GM06990 (cell line): ENCODE results near the gene KIF21B.

Source experiments
- DNase-seq: peaks from one replicate; pipeline ENCODE4 v3.0.0-alpha.2; 2011; ENCODE audit not compliant: insufficient read length; ENCODE audit errors: extremely low read depth
- H3K27me3 ChIP-seq: replicated peaks from 2 replicates; pipeline ENCODE4 v1.6.0; 2011; ENCODE audit warnings: low read length; ENCODE audit not compliant: control insufficient read depth, insufficient read depth
- H3K36me3 ChIP-seq: 2 replicates; pipeline ENCODE4 v1.5.1; 2011; ENCODE audit warnings: low read length; ENCODE audit not compliant: control insufficient read depth, insufficient read depth
- H3K4me3 ChIP-seq: replicated peaks from 2 replicates; pipeline ENCODE4 v1.5.1; 2011; ENCODE audit warnings: low read depth, mild to moderate bottlenecking, control low read depth, low read length
- TF ChIP-seq, protein P1 (sequence below): IDR thresholded peaks from 2 replicates; pipeline ENCODE4 v1.5.1; 2011; ENCODE audit warnings: low read length, control low read depth, mild to moderate bottlenecking, inconsistent platforms; ENCODE audit not compliant: insufficient read depth, poor library complexity, severe bottlenecking

The KIF21B gene

GRCh38 chr1:201022820-201023516 is 546 bp downstream of the KIF21B start:
- H3K4me3 ChIP-seq = peak overlapping the region; percentile 77
- H3K36me3 ChIP-seq = no peaks in the 10 kb centered on the region
- H3K27me3 ChIP-seq = no peaks in the 10 kb centered on the region
- TF ChIP-seq, protein P1, sequence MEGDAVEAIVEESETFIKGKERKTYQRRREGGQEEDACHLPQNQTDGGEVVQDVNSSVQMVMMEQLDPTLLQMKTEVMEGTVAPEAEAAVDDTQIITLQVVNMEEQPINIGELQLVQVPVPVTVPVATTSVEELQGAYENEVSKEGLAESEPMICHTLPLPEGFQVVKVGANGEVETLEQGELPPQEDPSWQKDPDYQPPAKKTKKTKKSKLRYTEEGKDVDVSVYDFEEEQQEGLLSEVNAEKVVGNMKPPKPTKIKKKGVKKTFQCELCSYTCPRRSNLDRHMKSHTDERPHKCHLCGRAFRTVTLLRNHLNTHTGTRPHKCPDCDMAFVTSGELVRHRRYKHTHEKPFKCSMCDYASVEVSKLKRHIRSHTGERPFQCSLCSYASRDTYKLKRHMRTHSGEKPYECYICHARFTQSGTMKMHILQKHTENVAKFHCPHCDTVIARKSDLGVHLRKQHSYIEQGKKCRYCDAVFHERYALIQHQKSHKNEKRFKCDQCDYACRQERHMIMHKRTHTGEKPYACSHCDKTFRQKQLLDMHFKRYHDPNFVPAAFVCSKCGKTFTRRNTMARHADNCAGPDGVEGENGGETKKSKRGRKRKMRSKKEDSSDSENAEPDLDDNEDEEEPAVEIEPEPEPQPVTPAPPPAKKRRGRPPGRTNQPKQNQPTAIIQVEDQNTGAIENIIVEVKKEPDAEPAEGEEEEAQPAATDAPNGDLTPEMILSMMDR = no peak
- DNase-seq = peak; percentile 46

- TF ChIP-seq, protein P1 = no peak
- no peak for DNase-seq
- Histone ChIP-seq H3K36me3 (no peaks in the 10 kb centered on the region), H3K27me3 (no peaks in the 10 kb centered on the region), H3K4me3 (peak overlapping the region; percentile 77)
Measured at GRCh38 chr1:201022493-201022819, 1.1 kb downstream of the KIF21B start.

- TF ChIP-seq, protein P1 = no peak
- Histone ChIP-seq H3K36me3 (no peaks in the 10 kb centered on the region), H3K4me3 (peak overlapping the region; percentile 77), H3K27me3 (no peaks in the 10 kb centered on the region)
- DNase-seq = peak; percentile 68
Measured at GRCh38 chr1:201021630-201022492, 1.7 kb downstream of the KIF21B start.

- H3K27me3 ChIP-seq = no peaks in the 10 kb centered on the region
- H3K36me3 ChIP-seq = no peaks in the 10 kb centered on the region
- peak overlapping the region; percentile 77 for H3K4me3 ChIP-seq
- TF ChIP-seq, protein P1 = peak; percentile 56
- DNase-seq = peak; percentile 55
Measured at GRCh38 chr1:201020721-201021629, 2.5 kb downstream of the KIF21B start.

DNA sequence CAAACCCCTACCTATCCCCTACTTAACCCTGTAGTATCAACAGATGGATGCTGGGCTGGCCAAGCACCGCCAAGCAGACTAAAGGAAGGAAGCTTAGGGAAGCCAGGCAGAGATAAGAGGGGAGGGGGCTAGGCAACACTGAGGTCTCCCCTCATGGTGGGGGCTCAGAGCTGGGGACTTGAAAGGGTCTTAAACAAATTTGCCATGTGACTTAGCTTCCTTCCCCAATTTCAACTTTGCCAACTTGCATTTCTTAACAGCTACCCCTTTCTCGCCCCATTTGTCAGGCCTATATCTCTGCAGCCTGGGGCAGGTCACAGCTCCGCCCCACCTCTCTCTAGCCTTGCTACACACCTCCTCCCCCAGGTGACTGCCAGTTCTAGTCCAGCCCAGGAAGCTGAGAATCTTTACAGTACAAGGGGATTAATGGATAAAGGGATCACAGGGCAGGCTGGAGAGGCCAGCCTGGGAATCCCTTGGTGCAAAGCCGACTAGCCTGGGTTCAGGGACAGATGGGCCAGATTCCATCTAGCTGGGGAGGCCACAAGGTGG is 3.4 kb downstream of the KIF21B start:
- DNase-seq = peak; percentile 41
- H3K4me3 ChIP-seq = no peak overlapping the region

More for the DNA sequence above, 3.4 kb downstream of the KIF21B start:
- Histone ChIP-seq H3K27me3 (no peaks in the 10 kb centered on the region), H3K36me3 (no peaks in the 10 kb centered on the region)
- TF ChIP-seq, protein P1 = no peak
